Ovary (tissue), 3 donors: ENCODE results near the gene BCAS4.
"Not testable (repeated sequence)": the region's sequence is repeated elsewhere in the genome, so short reads cannot be mapped to it uniquely, and the experiment has no call there.

Experiments used
- CTCF ChIP-seq, 3 donors: fragments of 450-650 bp in 2 of 3; fragments of 200-600 bp in 1 of 3; IDR thresholded peaks; one replicate each; pipeline versions ENCODE4 v1.5.1 to v1.8.0; 2016 to 2022; ENCODE audit warnings: antibody characterized with exemption in 3 of 3, mild to moderate bottlenecking in 1 of 3
- EP300 ChIP-seq: sonication (generic); formaldehyde crosslinking; IDR thresholded peaks from one replicate; pipeline ENCODE4 v1.6.1; 2017; ENCODE audit warnings: antibody characterized with exemption
- POLR2A ChIP-seq: fragments of 450-650 bp; IDR thresholded peaks from one replicate; pipeline ENCODE4 v1.6.1; 2017; ENCODE audit warnings: antibody characterized with exemption, mild to moderate bottlenecking, moderate library complexity
- donor health status: DM: no; HTN: no; CAD: no.

DNA sequence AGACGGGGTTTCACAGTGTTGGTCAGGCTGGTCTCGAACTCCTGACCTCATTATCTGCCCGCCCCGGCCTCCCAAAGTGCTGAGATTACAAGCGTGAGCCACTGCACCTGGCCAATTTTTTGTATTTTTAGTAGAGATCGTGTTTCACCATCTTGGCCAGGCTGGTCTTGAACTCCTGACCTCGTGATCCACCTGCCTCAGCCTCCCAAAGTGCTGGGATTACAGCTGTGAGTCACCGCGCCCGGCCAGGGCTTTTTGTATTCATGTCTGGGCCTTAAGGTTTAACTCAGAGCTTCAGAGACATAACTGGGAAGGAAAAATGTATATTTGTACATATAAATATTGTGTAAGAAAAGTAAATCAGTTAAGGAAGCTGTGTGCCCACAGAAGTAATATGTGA lies 29.6 kb upstream of the BCAS4 start:
- not testable (repeated sequence) for TF ChIP-seq EP300; CTCF (IDR thresholded peaks at IDR 0.05); POLR2A
